SU-DHL-6 (cell line): ENCODE measurements around the gene KIAA1958.

Experiments
- H2AFZ ChIP-seq: fragments of 200-600 bp; sonication (generic); 2 replicates; pipeline ENCODE4 v1.6.1; 2014; ENCODE audit warnings: low read depth, mild to moderate bottlenecking, moderate library complexity, mixed read lengths, antibody characterized with exemption, low read length; ENCODE audit not compliant: severe bottlenecking
- H3F3A ChIP-seq: fragments of 200-600 bp; shearing (Covaris generic); 2 replicates; pipeline ENCODE4 v1.6.0; 2016; ENCODE audit warnings: antibody characterized with exemption, mild to moderate bottlenecking; ENCODE audit not compliant: insufficient read depth
- H3K27ac ChIP-seq: fragments of 200-600 bp; sonication (generic); 2 replicates; pipeline ENCODE4 v1.5.1; 2016; ENCODE audit warnings: low read depth, mild to moderate bottlenecking, low read length, moderate library complexity, mixed read lengths
- H3K27me3 ChIP-seq: fragments of 200-600 bp; sonication (generic), shearing (Covaris generic); 2 replicates; pipeline ENCODE4 v1.6.0; 2014; ENCODE audit warnings: mild to moderate bottlenecking, low read length
- H3K36me3 ChIP-seq: fragments of 200-600 bp; sonication (generic); 2 replicates; pipeline ENCODE4 v1.6.1; 2014; ENCODE audit warnings: mild to moderate bottlenecking, low read length, mixed read lengths
- H3K4me2 ChIP-seq: fragments of 300-600, 200-600 bp; shearing (Covaris generic), sonication (generic); 2 replicates; pipeline ENCODE4 v1.6.0; 2014; ENCODE audit warnings: low read length, low read depth, mild to moderate bottlenecking; ENCODE audit not compliant: poor library complexity, severe bottlenecking
- H3K4me3 ChIP-seq: fragments of 200-600 bp; sonication (generic); 2 replicates; pipeline ENCODE4 v1.5.1; 2014; ENCODE audit warnings: antibody characterized with exemption, low read length, mild to moderate bottlenecking, mixed read lengths; ENCODE audit not compliant: insufficient read depth, poor library complexity, severe bottlenecking
- H3K79me2 ChIP-seq: fragments of 200-600 bp; sonication (generic); 2 replicates; pipeline ENCODE4 v1.6.1; 2014; ENCODE audit warnings: mild to moderate bottlenecking, low read length, moderate library complexity; ENCODE audit not compliant: insufficient read depth
- H3K9ac ChIP-seq: fragments of 200-600 bp; sonication (generic); 2 replicates; pipeline ENCODE4 v1.7.0; 2014; ENCODE audit warnings: mild to moderate bottlenecking, low read length
- H3K9me2 ChIP-seq: fragments of 200-600 bp; sonication (generic); replicated peaks from 2 replicates; pipeline ENCODE4 v1.6.1; 2014; ENCODE audit warnings: low read length; ENCODE audit not compliant: insufficient read depth
- H3K9me3 ChIP-seq: fragments of 200-600 bp; sonication (generic); 2 replicates; pipeline ENCODE4 v1.6.1; 2014; ENCODE audit warnings: low read length, mixed read lengths; ENCODE audit not compliant: insufficient read depth
- H4K20me1 ChIP-seq: fragments of 200-600 bp; sonication (generic); 2 replicates; pipeline ENCODE4 v1.6.1; 2014; ENCODE audit warnings: low read depth, mild to moderate bottlenecking, antibody characterized with exemption, low read length, moderate library complexity, mixed read lengths
- CTCF ChIP-seq: fragments of 200-600 bp; sonication (generic); IDR thresholded peaks from one replicate; pipeline ENCODE4 v1.5.1; 2017; ENCODE audit warnings: antibody characterized with exemption, mild to moderate bottlenecking, low read length, moderate library complexity; ENCODE audit not compliant: insufficient read depth, poor library complexity, severe bottlenecking
- EZH2phosphoT487 ChIP-seq: fragments of 200-600 bp; sonication (generic), shearing (Covaris generic); conservative IDR thresholded peaks from 2 replicates; pipeline ENCODE4 v1.6.1; 2018; ENCODE audit warnings: mild to moderate bottlenecking, antibody characterized with exemption, low read length, moderate library complexity, mixed read lengths

The KIAA1958 gene

GRCh38 chr9:112599732-112600131 is 113.1 kb downstream of the KIAA1958 start:
- no peaks in the 10 kb centered on the region for H3K36me3 ChIP-seq
- H3K9me2 ChIP-seq = no peaks in the 10 kb centered on the region
- no peak overlapping the region for H3K27ac ChIP-seq
- no peak overlapping the region for H3K4me3 ChIP-seq
- H4K20me1 ChIP-seq = 0 out of 2 replicates have a peak, but pooled peaks cover 8% of the 10 kb centered on the region
- no peaks in the 10 kb centered on the region for H3F3A ChIP-seq
- no peak overlapping the region for H3K4me2 ChIP-seq
- no peak overlapping the region for H2AFZ ChIP-seq
- peaks cover 7% of the 10 kb centered on the region; the same call in 1 of the 2 replicates for H3K79me2 ChIP-seq
- H3K9me3 ChIP-seq = no peaks in the 10 kb centered on the region
- TF ChIP-seq CTCF (no peak), EZH2phosphoT487 (no peak)
- no peak overlapping the region for H3K9ac ChIP-seq
- no peaks in the 10 kb centered on the region for H3K27me3 ChIP-seq

GRCh38 chr9:112601636-112602035 is 115.0 kb downstream of the KIAA1958 start:
- no peak overlapping the region for H2AFZ ChIP-seq
- no peaks in the 10 kb centered on the region for H3K9me3 ChIP-seq
- H3K9ac ChIP-seq = no peak overlapping the region
- no peak for TF ChIP-seq CTCF
- TF ChIP-seq EZH2phosphoT487 = no peak
- no peaks in the 10 kb centered on the region for H3K9me2 ChIP-seq
- 0 out of 2 replicates have a peak, but pooled peaks cover 4% of the 10 kb centered on the region for H3K79me2 ChIP-seq
- no peaks in the 10 kb centered on the region for H3F3A ChIP-seq
- H3K4me2 ChIP-seq = no peak overlapping the region
- 0 out of 2 replicates have a peak, but pooled peaks cover 8% of the 10 kb centered on the region for H4K20me1 ChIP-seq
- H3K27me3 ChIP-seq = no peaks in the 10 kb centered on the region
- no peak overlapping the region for H3K27ac ChIP-seq
- no peaks in the 10 kb centered on the region for H3K36me3 ChIP-seq
- no peak overlapping the region for H3K4me3 ChIP-seq

GRCh38 chr9:112604790-112605189 is 118.2 kb downstream of the KIAA1958 start:
- Histone ChIP-seq H3K4me3 (no peak overlapping the region), H3K79me2 (0 out of 2 replicates have a peak, but pooled peaks cover 4% of the 10 kb centered on the region), H3K27ac (no peak overlapping the region), H4K20me1 (0 out of 2 replicates have a peak, but pooled peaks cover 5% of the 10 kb centered on the region), H3K9me2 (no peaks in the 10 kb centered on the region), H2AFZ (no peak overlapping the region), H3K4me2 (no peak overlapping the region), H3F3A (no peaks in the 10 kb centered on the region), H3K9me3 (no peaks in the 10 kb centered on the region), H3K27me3 (no peaks in the 10 kb centered on the region), H3K36me3 (no peaks in the 10 kb centered on the region), H3K9ac (no peak overlapping the region)
- TF ChIP-seq EZH2phosphoT487 = no peak
- no peak for TF ChIP-seq CTCF
